GM12878 (cell line): ENCODE data around the gene JCHAIN. TPM values are rescaled to one million over a fixed set of nuclear protein-coding genes. Genes with fewer than 3 reads are reported as not detected.

Experiments used
- ATAC-seq: fragments of 200-7000 bp; cut with Tn5 transposase; 3 replicates; pipeline ENCODE4 v1.9.1; 2020; ENCODE audit warnings: mild to moderate bottlenecking, moderate library complexity
- BruUV-seq: library from RNA; stranded (reverse); fragments of 400-500 nt; replicated peaks from 2 replicates; lab custom pipeline; 2021; lab: Mats Ljungman, UMichigan
- CTCF ChIA-PET: fragments of 300-600 bp; sonication (Branson Sonifier 250); formaldehyde crosslinking; extraction: SDS; loops from one replicate; lab custom pipeline; 2021; ENCODE audit warnings: inconsistent platforms; lab: Yijun Ruan, JAX
- POLR2A ChIA-PET: fragments of 350-600 bp; formaldehyde crosslinking; extraction: SDS; loops from one replicate; lab custom pipeline; 2021; ENCODE audit warnings: inconsistent platforms; lab: Charles Lee
- RAD21 ChIA-PET: fragments of 300-600 bp; sonication (Branson Sonifier 250); formaldehyde crosslinking; loops from one replicate; lab custom pipeline; 2023; ENCODE audit warnings: antibody characterized with exemption; ENCODE audit not compliant: unreplicated experiment; lab: Charles Lee
- SMC1A ChIA-PET: fragments of 300-600 bp; sonication (Branson Sonifier 250); formaldehyde crosslinking; loops from one replicate; lab custom pipeline; 2023; ENCODE audit not compliant: unreplicated experiment, uncharacterized antibody; lab: Charles Lee
- DNase-seq: peaks from one replicate; pipeline ENCODE4 v3.0.0-alpha.2; 2011; ENCODE audit warnings: low read depth, low spot score
- FAIRE-seq: peaks from 3 replicates; lab custom pipeline; 2011; peaks lifted over from hg19 to GRCh38; lab: Jason Lieb, UNC
- H2AFZ ChIP-seq: 2 replicates; pipeline ENCODE4 v1.6.0; 2011; ENCODE audit warnings: low read depth, low read length, control low read depth; ENCODE audit not compliant: control insufficient read depth
- H3K27ac ChIP-seq: 2 replicates; pipeline ENCODE4 v1.5.1; 2011; ENCODE audit warnings: control low read depth; ENCODE audit not compliant: control insufficient read depth, insufficient read depth
- H3K27me3 ChIP-seq, 2 experiments: replicated peaks in 1 of 2; 2 replicates each; pipeline versions ENCODE4 v1.6.0 to v1.6.1; 2011; ENCODE audit warnings: low read length in 1 of 2; ENCODE audit not compliant: control insufficient read depth in 2 of 2, insufficient read depth in 2 of 2
- H3K36me3 ChIP-seq, 2 experiments: 2 replicates each; pipeline ENCODE4 v1.5.1; 2011; ENCODE audit warnings: low read length in 1 of 2; ENCODE audit not compliant: control insufficient read depth in 2 of 2, insufficient read depth in 2 of 2
- H3K4me1 ChIP-seq: 2 replicates; pipeline ENCODE4 v1.6.1; 2011; ENCODE audit warnings: mild to moderate bottlenecking, low read length, moderate library complexity, mixed read lengths; ENCODE audit not compliant: control insufficient read depth, insufficient read depth
- H3K4me2 ChIP-seq: 2 replicates; pipeline ENCODE4 v1.6.0; 2011; ENCODE audit warnings: control low read depth; ENCODE audit not compliant: control insufficient read depth, insufficient read depth
- H3K4me3 ChIP-seq: fragments of 200-600 bp; sonication (generic); 2 replicates; pipeline ENCODE4 v1.5.1; 2016
- H3K79me2 ChIP-seq: 2 replicates; pipeline ENCODE4 v1.6.0; 2011; ENCODE audit warnings: low read length; ENCODE audit not compliant: control insufficient read depth, insufficient read depth
- H3K9ac ChIP-seq: 2 replicates; pipeline ENCODE4 v1.8.0; 2011; ENCODE audit warnings: low read length, control low read depth, mixed read lengths; ENCODE audit not compliant: control insufficient read depth, insufficient read depth
- H3K9me3 ChIP-seq: replicated peaks from 3 replicates; pipeline ENCODE4 v1.5.1; 2011; ENCODE audit warnings: mild to moderate bottlenecking, low read length; ENCODE audit not compliant: control insufficient read depth, insufficient read depth
- H4K20me1 ChIP-seq: 2 replicates; pipeline ENCODE4 v1.6.0; 2011; ENCODE audit not compliant: control insufficient read depth, insufficient read depth
- CBFB ChIP-seq: IDR thresholded peaks from 2 replicates; pipeline ENCODE4 v1.6.1; 2016; ENCODE audit warnings: antibody characterized with exemption, low read depth
- JUND ChIP-seq: IDR thresholded peaks from 2 replicates; pipeline ENCODE4 v1.6.1; 2012; ENCODE audit warnings: low read depth, mild to moderate bottlenecking, low read length, improper control_type of control experiment, moderate library complexity
- KAT2A ChIP-seq: conservative IDR thresholded peaks from 2 replicates; pipeline ENCODE4 v1.6.1; 2011; ENCODE audit warnings: low read depth, low read length; ENCODE audit not compliant: control insufficient read depth
- NR2C2 ChIP-seq: IDR thresholded peaks from 2 replicates; pipeline ENCODE4 v1.6.1; 2011; ENCODE audit warnings: borderline replicate concordance, low read depth; ENCODE audit not compliant: control insufficient read depth, insufficient read length
- RFX5 ChIP-seq: IDR thresholded peaks from 2 replicates; pipeline ENCODE4 v1.6.1; 2011; ENCODE audit warnings: low read depth, low read length, improper control_type of control experiment
- SIX5 ChIP-seq: IDR thresholded peaks from 2 replicates; pipeline ENCODE4 v1.6.1; 2011; ENCODE audit warnings: mild to moderate bottlenecking, low read depth, low read length, moderate library complexity; ENCODE audit not compliant: severe bottlenecking
- SP1 ChIP-seq: IDR thresholded peaks from one replicate; pipeline ENCODE4 v1.6.1; 2011; ENCODE audit warnings: low read depth, low read length
- TAF1 ChIP-seq: IDR thresholded peaks from 2 replicates; pipeline ENCODE4 v1.6.1; 2011; ENCODE audit warnings: mild to moderate bottlenecking, low read depth, low read length, borderline replicate concordance
- ZNF207 ChIP-seq: fragments of 450-650 bp; IDR thresholded peaks from 2 replicates; pipeline ENCODE4 v1.6.1; 2014; ENCODE audit warnings: antibody characterized with exemption, mild to moderate bottlenecking, borderline replicate concordance
- ZSCAN29 ChIP-seq: fragments of 450-650 bp; IDR thresholded peaks from 2 replicates; pipeline ENCODE4 v1.6.1; 2017; ENCODE audit warnings: mild to moderate bottlenecking, moderate library complexity
- WGBS: methylation state at CpG from one replicate; pipeline ENCODE4 v1.1.6; 2016; ENCODE audit warnings: low lambda C conversion rate; ENCODE audit not compliant: insufficient replicate concordance, insufficient coverage; ENCODE audit errors: missing lambda C conversion rate; 5-methylcytosine and 5-hydroxymethylcytosine counted together
- in situ Hi-C: fragments of 300-500 bp; cut with MboI; formaldehyde crosslinking; loops from 9 replicates; pipeline ENCODE4 v1.14.3; 2018; ENCODE audit warnings: mixed read lengths
- intact Hi-C: fragments of 100-400 bp; cut with micrococcal nuclease; formaldehyde crosslinking; loops from one replicate; pipeline ENCODE4 v1.14.2; 2022; ENCODE audit not compliant: unreplicated experiment
- polyA plus RNA-seq, 11 experiments: library from polyadenylated mRNA; depleted of rRNA in 4 of 11; unstranded in 6 of 11; stranded (reverse) in 5 of 11; fragments of >200 nt; fragmentation: Nextera tagmentation in 4 of 11; fragmentation: Illumina TruSeq in 1 of 11; extraction: Ambion mirVana in 4 of 11; extraction: Trizol in 1 of 11; gene quantifications; 1 replicate in 1 of 11; 2 replicates in 10 of 11; pipeline versions ENCODE4 v1.2.1 to v1.2.3, GENCODE V29; 2011 to 2016; ENCODE audit warnings: inconsistent platforms in 2 of 11, missing spikeins in 2 of 11, low read depth in 1 of 11
- total RNA-seq, 4 experiments: library from RNA; depleted of rRNA in 3 of 4; stranded (reverse); fragments of >200 nt in 3 of 4; fragmentation: Illumina TruSeq in 1 of 4; extraction: Trizol in 1 of 4; gene quantifications; 2 replicates each; pipeline versions ENCODE4 v1.2.1 to v1.2.3, GENCODE V29; 2013 to 2021
- TF ChIP-seq, protein P1 (sequence below): fragments of 450-650 bp; IDR thresholded peaks from 2 replicates; pipeline ENCODE4 v1.6.1; 2017; ENCODE audit warnings: mild to moderate bottlenecking
- TF ChIP-seq, protein P2 (sequence below): fragments of 450-650 bp; IDR thresholded peaks from 2 replicates; pipeline ENCODE4 v1.6.1; 2017; ENCODE audit warnings: mild to moderate bottlenecking, moderate library complexity

Gene JCHAIN
- total and polyA plus RNA-seq, 10 of the 15 experiments (the other 5 are each of a cell fraction or from before 2014, with no cell fraction given), result 188 to 1,045 (median 486) TPM

DNA sequence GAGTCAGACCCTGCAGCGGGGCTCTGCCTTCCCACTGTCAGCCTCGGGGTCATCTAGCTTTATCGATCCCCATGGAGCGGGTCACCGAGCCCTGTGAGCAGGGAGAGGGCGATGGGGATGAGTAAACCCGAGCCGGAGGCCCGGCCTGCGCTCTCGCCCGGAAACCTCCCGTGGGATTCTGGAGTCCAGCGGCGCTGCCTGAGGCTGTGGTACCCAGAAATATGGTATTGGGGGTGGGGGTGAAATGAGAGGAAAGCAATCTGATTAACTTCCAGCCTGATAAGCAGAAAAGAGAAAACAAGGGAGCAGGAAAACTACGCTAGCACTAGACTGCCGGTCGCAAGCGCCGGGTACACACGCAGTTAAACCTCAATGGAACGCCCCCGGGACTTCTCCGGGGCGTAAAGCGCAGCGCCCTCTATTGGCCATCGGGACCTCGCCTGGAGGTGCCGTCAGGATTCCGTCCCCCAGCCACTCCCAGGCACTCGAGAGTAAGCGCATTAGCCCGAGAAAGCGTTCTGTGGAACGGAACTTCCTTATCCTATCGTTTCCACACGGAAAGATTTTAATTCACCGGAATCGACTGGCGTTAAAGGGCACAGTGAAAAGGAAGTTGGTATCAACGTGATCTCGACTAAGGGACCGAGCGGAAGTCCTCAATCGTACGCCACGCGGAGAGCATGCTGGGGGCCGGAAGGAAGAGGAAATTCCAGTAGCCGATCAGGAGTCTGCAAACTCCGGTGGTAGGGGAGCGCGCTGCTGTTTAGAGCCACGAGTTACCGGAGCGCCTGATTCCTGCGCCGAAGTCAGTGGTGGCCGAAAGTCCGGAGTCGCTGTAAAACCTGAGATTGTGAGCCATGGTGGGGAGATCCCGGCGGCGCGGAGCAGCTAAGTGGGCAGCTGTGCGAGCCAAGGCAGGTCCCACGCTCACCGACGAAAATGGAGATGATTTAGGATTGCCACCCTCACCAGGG is 21.8 kb upstream of the JCHAIN start, which contains the start of gene UTP3:
TSS of gene UTP3 (plus strand) at position 712 of the 974 bp plus-strand sequence. CDS start at position 858, 146 bp downstream.
- Histone ChIP-seq H3K9me3 (no peaks in the 10 kb centered on the region), H3K79me2 (peaks cover 41% of the 10 kb centered on the region), H3K36me3 (peaks cover 0 to 9% of the 10 kb centered on the region in 2 experiments; a peak in 2 of 4 replicates), H2AFZ (peak within 1 kb of the TSS; percentile 89), H4K20me1 (no peaks in the 10 kb centered on the region), H3K9ac (peak within 1 kb of the TSS; percentile 92), H3K27ac (peak within 1 kb of the TSS; percentile 94), H3K4me1 (peaks cover 3% of the 10 kb centered on the region; the same call in 1 of the 2 replicates), H3K4me2 (peak within 1 kb of the TSS; percentile 84), H3K4me3 (peak within 1 kb of the TSS; percentile 90), H3K27me3 (no peaks in the 10 kb centered on the region)
- ChIA-PET CTCF (interaction anchor here (0.7 to 7.9 kb wide), 24 partner anchors 9 to 322 kb away, joined by 3 to 68 read pairs (median 4); partner anchors contain the start of genes DCK and JCHAIN), SMC1A (interaction anchor here (0.7 to 7.7 kb wide), 31 partner anchors 10 to 540 kb away, joined by 3 to 84 read pairs (median 4); partner anchors contain the start of genes DCK, MOB1B and RUFY3), POLR2A (interaction anchor here (0.9 to 4.9 kb wide), 5 partner anchors 11 to 49 kb away, joined by 3 to 52 read pairs (median 4); no protein-coding TSS in a partner anchor), RAD21 (interaction anchor here (0.8 to 5.1 kb wide), 19 partner anchors 9 to 322 kb away, joined by 3 to 71 read pairs (median 6); partner anchors contain the start of gene JCHAIN)
- peak; percentile 90 for FAIRE-seq
- DNase-seq, result peak; percentile 95
- intact Hi-C loops (loop anchor here (1.0 to 10.0 kb wide), 4 partner anchors 17 to 307 kb away; partner anchors contain the start of genes DCK and GRSF1), in situ Hi-C loops (loop anchor here (25.0 kb wide), 1 partner anchor 1626 kb away; no protein-coding TSS in a partner anchor)
- 1% methylated on average over 70 of the region's 70 CpGs for WGBS
- peak; percentile 93 for ATAC-seq
- BruUV-seq, result TSS peak; percentile 100
- no peak for TF ChIP-seq SP1
- TF ChIP-seq NR2C2, result no peak
- TF ChIP-seq SIX5, result peak; percentile 73
- peak; percentile 45; the same call in 1 of the 2 replicates for TF ChIP-seq ZSCAN29
- peak; percentile 93 for TF ChIP-seq ZNF207
- no peak; the same call in 1 of the 2 replicates for TF ChIP-seq CBFB
- TF ChIP-seq, protein P1, sequence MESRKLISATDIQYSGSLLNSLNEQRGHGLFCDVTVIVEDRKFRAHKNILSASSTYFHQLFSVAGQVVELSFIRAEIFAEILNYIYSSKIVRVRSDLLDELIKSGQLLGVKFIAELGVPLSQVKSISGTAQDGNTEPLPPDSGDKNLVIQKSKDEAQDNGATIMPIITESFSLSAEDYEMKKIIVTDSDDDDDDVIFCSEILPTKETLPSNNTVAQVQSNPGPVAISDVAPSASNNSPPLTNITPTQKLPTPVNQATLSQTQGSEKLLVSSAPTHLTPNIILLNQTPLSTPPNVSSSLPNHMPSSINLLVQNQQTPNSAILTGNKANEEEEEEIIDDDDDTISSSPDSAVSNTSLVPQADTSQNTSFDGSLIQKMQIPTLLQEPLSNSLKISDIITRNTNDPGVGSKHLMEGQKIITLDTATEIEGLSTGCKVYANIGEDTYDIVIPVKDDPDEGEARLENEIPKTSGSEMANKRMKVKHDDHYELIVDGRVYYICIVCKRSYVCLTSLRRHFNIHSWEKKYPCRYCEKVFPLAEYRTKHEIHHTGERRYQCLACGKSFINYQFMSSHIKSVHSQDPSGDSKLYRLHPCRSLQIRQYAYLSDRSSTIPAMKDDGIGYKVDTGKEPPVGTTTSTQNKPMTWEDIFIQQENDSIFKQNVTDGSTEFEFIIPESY, result no peak
- TF ChIP-seq KAT2A, result no peak
- TF ChIP-seq JUND, result no peak
- TF ChIP-seq, protein P2, sequence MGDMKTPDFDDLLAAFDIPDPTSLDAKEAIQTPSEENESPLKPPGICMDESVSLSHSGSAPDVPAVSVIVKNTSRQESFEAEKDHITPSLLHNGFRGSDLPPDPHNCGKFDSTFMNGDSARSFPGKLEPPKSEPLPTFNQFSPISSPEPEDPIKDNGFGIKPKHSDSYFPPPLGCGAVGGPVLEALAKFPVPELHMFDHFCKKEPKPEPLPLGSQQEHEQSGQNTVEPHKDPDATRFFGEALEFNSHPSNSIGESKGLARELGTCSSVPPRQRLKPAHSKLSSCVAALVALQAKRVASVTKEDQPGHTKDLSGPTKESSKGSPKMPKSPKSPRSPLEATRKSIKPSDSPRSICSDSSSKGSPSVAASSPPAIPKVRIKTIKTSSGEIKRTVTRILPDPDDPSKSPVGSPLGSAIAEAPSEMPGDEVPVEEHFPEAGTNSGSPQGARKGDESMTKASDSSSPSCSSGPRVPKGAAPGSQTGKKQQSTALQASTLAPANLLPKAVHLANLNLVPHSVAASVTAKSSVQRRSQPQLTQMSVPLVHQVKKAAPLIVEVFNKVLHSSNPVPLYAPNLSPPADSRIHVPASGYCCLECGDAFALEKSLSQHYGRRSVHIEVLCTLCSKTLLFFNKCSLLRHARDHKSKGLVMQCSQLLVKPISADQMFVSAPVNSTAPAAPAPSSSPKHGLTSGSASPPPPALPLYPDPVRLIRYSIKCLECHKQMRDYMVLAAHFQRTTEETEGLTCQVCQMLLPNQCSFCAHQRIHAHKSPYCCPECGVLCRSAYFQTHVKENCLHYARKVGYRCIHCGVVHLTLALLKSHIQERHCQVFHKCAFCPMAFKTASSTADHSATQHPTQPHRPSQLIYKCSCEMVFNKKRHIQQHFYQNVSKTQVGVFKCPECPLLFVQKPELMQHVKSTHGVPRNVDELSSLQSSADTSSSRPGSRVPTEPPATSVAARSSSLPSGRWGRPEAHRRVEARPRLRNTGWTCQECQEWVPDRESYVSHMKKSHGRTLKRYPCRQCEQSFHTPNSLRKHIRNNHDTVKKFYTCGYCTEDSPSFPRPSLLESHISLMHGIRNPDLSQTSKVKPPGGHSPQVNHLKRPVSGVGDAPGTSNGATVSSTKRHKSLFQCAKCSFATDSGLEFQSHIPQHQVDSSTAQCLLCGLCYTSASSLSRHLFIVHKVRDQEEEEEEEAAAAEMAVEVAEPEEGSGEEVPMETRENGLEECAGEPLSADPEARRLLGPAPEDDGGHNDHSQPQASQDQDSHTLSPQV, result no peak
- TF ChIP-seq RFX5, result no peak
- TF ChIP-seq TAF1, result peak; percentile 85
